MCF 10A (cell line): Measurements from ENCODE around the gene C1orf105. TPM values are rescaled to one million over a fixed set of nuclear protein-coding genes. Genes with fewer than 3 reads are reported as not detected.
A peak's percentile ranks its signal among the peaks of the same experiment; 100 is the strongest.

Experiments
- BruUV-seq: library from RNA; stranded (reverse); fragments of 400-500 nt; replicated peaks from 2 replicates; lab custom pipeline; 2021; lab: Mats Ljungman, UMichigan
- CTCF ChIA-PET: fragments of 300-600 bp; sonication (Branson Sonifier 250); formaldehyde crosslinking; extraction: SDS; loops from one replicate; lab custom pipeline; 2021; ENCODE audit warnings: antibody characterized with exemption, inconsistent platforms; lab: Yijun Ruan, JAX
- POLR2A ChIA-PET: fragments of 300-600, 350-650 bp; sonication (Branson Sonifier 250); formaldehyde crosslinking; extraction: SDS; loops from one replicate; lab custom pipeline; 2020; ENCODE audit warnings: antibody characterized with exemption, inconsistent platforms; lab: Yijun Ruan, JAX
- DNase-seq: peaks from one replicate; pipeline ENCODE4 v3.0.0-alpha.2; 2018; ENCODE audit not compliant: unreplicated experiment
- H3K27ac Mint-ChIP-seq: one replicate; pipeline ENCODE4 v1.8.0; 2022; ENCODE audit warnings: mild to moderate bottlenecking, low read depth, mixed read lengths; ENCODE audit not compliant: unreplicated experiment
- H3K27me3 Mint-ChIP-seq: one replicate; pipeline ENCODE4 v1.8.0; 2022; ENCODE audit warnings: mixed read lengths; ENCODE audit not compliant: insufficient read depth, unreplicated experiment
- H3K36me3 Mint-ChIP-seq: one replicate; pipeline ENCODE4 v1.8.0; 2022; ENCODE audit warnings: mild to moderate bottlenecking, moderate library complexity, mixed read lengths; ENCODE audit not compliant: insufficient read depth, unreplicated experiment
- H3K4me1 Mint-ChIP-seq: one replicate; pipeline ENCODE4 v1.8.0; 2022; ENCODE audit warnings: mixed read lengths; ENCODE audit not compliant: insufficient read depth, unreplicated experiment
- H3K4me3 Mint-ChIP-seq: one replicate; pipeline ENCODE4 v1.8.0; 2022; ENCODE audit warnings: mild to moderate bottlenecking, moderate library complexity, mixed read lengths; ENCODE audit not compliant: unreplicated experiment
- H3K9me3 Mint-ChIP-seq: one replicate; pipeline ENCODE4 v1.8.0; 2022; ENCODE audit warnings: mixed read lengths; ENCODE audit not compliant: unreplicated experiment
- intact Hi-C: fragments of 100-400 bp; cut with micrococcal nuclease; formaldehyde crosslinking; loops from 2 replicates; pipeline ENCODE4 v1.14.1; 2022
- total RNA-seq: library from RNA; stranded (reverse); gene quantifications from 2 replicates; pipeline ENCODE4 v1.2.3, GENCODE V29; 2022
- TF ChIP-seq, protein P1 (sequence below): fragments of 200-600 bp; IDR thresholded peaks from one replicate; pipeline ENCODE4 v1.8.0; 2022; ENCODE audit warnings: antibody characterized with exemption, mild to moderate bottlenecking; ENCODE audit not compliant: unreplicated experiment

C1orf105 gene
- total RNA-seq, 1 experiment from 2014 or later = not detected

DNA sequence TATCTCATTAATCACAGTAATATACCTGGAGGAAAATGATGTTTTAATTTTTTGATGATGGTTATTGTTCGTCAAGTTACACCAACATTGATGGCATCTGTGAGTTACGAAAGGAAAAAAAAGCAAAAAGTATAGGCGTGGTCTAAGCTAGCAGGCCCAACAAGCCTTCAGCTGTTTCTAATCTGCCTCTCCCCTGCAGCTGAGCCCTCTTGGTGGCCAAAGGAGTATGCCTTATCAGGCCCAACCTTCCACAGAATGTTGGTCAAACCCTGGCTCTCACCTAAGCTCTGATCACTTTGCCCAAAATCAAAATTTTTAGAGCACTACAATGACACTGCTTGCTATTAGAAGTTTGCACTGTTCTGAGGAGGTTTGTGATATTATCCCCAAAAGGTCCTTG is 4.9 kb downstream of the C1orf105 start:
- Mint-ChIP-seq H3K4me3 (no peak overlapping the region), H3K9me3 (no peaks in the 10 kb centered on the region), H3K27ac (no peak overlapping the region), H3K36me3 (no peaks in the 10 kb centered on the region), H3K27me3 (no peaks in the 10 kb centered on the region), H3K4me1 (peaks cover 5% of the 10 kb centered on the region)
- TF ChIP-seq, protein P1, sequence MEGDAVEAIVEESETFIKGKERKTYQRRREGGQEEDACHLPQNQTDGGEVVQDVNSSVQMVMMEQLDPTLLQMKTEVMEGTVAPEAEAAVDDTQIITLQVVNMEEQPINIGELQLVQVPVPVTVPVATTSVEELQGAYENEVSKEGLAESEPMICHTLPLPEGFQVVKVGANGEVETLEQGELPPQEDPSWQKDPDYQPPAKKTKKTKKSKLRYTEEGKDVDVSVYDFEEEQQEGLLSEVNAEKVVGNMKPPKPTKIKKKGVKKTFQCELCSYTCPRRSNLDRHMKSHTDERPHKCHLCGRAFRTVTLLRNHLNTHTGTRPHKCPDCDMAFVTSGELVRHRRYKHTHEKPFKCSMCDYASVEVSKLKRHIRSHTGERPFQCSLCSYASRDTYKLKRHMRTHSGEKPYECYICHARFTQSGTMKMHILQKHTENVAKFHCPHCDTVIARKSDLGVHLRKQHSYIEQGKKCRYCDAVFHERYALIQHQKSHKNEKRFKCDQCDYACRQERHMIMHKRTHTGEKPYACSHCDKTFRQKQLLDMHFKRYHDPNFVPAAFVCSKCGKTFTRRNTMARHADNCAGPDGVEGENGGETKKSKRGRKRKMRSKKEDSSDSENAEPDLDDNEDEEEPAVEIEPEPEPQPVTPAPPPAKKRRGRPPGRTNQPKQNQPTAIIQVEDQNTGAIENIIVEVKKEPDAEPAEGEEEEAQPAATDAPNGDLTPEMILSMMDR = no peak
- ChIA-PET CTCF (interaction anchor here (0.6 to 13.0 kb wide), 11 partner anchors 10 to 440 kb away, joined by 3 to 183 read pairs (median 5); partner anchors contain the start of gene PIGC), POLR2A (interaction anchor here (0.5 to 1.1 kb wide), 3 partner anchors 10 to 911 kb away, joined by 3 to 4 read pairs (median 4); no protein-coding TSS in a partner anchor)
- no peak for DNase-seq
- BruUV-seq = no TSS peak
- intact Hi-C loops = loop anchor here (5.0 kb wide), 1 partner anchor 623 kb away; no protein-coding TSS in a partner anchor

- no peaks in the 10 kb centered on the region for H3K9me3 Mint-ChIP-seq
- no peaks in the 10 kb centered on the region for H3K27me3 Mint-ChIP-seq
- H3K27ac Mint-ChIP-seq = no peak overlapping the region
- H3K4me3 Mint-ChIP-seq = no peak overlapping the region
- BruUV-seq = no TSS peak
- ChIA-PET POLR2A (interaction anchor here (0.9 to 1.1 kb wide), 2 partner anchors 9 to 425 kb away, joined by 3 to 4 read pairs; no protein-coding TSS in a partner anchor), CTCF (interaction anchor here (0.6 to 13.0 kb wide), 13 partner anchors 15 to 442 kb away, joined by 3 to 183 read pairs (median 4); partner anchors contain the start of gene PIGC)
- TF ChIP-seq, protein P1 = no peak
- DNase-seq = no peak
- H3K4me1 Mint-ChIP-seq = peaks cover 10% of the 10 kb centered on the region
- intact Hi-C loops = loop anchor here (5.0 kb wide), 1 partner anchor 625 kb away; no protein-coding TSS in a partner anchor
- no peaks in the 10 kb centered on the region for H3K36me3 Mint-ChIP-seq
Observed at GRCh38 chr1:172427191-172427590, 6.7 kb downstream of the C1orf105 start.

DNA sequence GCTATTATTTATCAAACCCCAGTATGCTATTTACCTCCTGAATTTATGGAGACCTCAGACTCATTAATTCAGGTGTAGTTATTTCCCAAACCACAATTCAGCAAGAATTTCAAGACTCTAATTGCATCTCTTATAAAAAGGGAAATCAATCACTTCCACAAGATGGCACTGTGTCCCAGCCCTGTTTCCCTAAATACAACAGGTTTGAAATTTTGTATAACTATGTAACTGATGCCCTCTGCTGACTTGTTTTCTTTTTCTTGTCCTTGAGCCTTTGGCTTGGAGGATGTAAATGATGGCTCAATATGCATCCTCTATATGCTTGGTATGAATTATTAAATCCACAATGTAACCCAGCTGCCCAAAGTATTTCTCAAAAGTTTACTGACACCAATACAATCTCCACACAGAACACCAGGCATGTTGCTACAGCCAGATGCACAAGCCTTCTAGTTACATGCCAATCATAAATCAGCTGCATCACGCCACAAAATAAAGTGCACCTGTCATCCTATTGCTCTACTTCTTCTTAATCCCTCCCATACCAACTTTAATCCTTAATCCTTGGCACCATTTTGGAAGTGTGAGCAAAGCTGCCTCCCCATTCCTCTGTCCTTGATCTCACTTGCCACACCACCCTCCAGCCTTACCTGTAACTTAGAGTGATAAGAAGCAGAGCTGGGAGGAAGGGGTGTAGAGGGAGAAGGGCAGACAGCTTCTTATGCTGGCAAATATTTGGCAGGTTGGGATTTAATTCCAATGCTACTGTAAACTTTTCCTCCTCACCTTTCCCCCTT is 9.0 kb downstream of the C1orf105 start:
- H3K36me3 Mint-ChIP-seq = peaks cover 7% of the 10 kb centered on the region
- peaks cover 7% of the 10 kb centered on the region for H3K9me3 Mint-ChIP-seq
- H3K27ac Mint-ChIP-seq = no peak overlapping the region
- POLR2A ChIA-PET = interaction anchor here (0.7 to 2.6 kb wide), 4 partner anchors 103 to 427 kb away, joined by 3 to 6 read pairs (median 4); partner anchors contain the start of gene SUCO
- DNase-seq = peak; percentile 83
- TF ChIP-seq, protein P1 = peak; percentile 78
- CTCF ChIA-PET = interaction anchor here (0.6 to 13.0 kb wide), 67 partner anchors 9 to 686 kb away, joined by 3 to 183 read pairs (median 4); partner anchors contain the start of genes C1orf105 and PIGC
- H3K27me3 Mint-ChIP-seq = no peaks in the 10 kb centered on the region
- H3K4me1 Mint-ChIP-seq = peaks cover 5% of the 10 kb centered on the region
- no peak overlapping the region for H3K4me3 Mint-ChIP-seq
- no TSS peak for BruUV-seq
- intact Hi-C loops = loop anchor here (1.0 to 5.0 kb wide), 5 partner anchors 30 to 627 kb away; no protein-coding TSS in a partner anchor

GRCh38 chr1:172430128-172430454 is 9.6 kb downstream of the C1orf105 start:
- Mint-ChIP-seq H3K36me3 (peaks cover 7% of the 10 kb centered on the region), H3K4me1 (peaks cover 5% of the 10 kb centered on the region), H3K4me3 (no peak overlapping the region), H3K27me3 (no peaks in the 10 kb centered on the region), H3K9me3 (peaks cover 7% of the 10 kb centered on the region), H3K27ac (no peak overlapping the region)
- DNase-seq = no peak
- BruUV-seq = no TSS peak
- ChIA-PET POLR2A (interaction anchor here (0.7 to 2.6 kb wide), 3 partner anchors 102 to 428 kb away, joined by 3 to 6 read pairs (median 5); partner anchors contain the start of gene SUCO), CTCF (interaction anchor here (0.6 to 13.0 kb wide), 61 partner anchors 9 to 687 kb away, joined by 3 to 183 read pairs (median 4); partner anchors contain the start of genes C1orf105 and PIGC)
- intact Hi-C loops = no loop called here
- TF ChIP-seq, protein P1 = no peak
